Lower lobe of right lung (tissue), 2 donors: ENCODE results near the gene SETD5. TPM values are rescaled to one million over a fixed set of nuclear protein-coding genes. Genes with fewer than 3 reads are reported as not detected.
"Not testable (repeated sequence)": the region's sequence is repeated elsewhere in the genome, so short reads cannot be mapped to it uniquely, and the experiment has no call there.

Experiments
- ATAC-seq, 2 donors: fragments of 200-7000 bp; cut with Tn5 transposase; one replicate each; pipeline ENCODE4 v1.9.1; 2020 to 2022; ENCODE audit warnings: mild to moderate bottlenecking in 2 of 2, moderate library complexity in 2 of 2
- DNase-seq: peaks from one replicate; pipeline ENCODE4 v3.0.0-alpha.2; 2020
- H3K27ac ChIP-seq: fragments of 200-600 bp; one replicate; pipeline ENCODE4 v1.8.0; 2022
- H3K27me3 ChIP-seq: fragments of 200-600 bp; one replicate; pipeline ENCODE4 v1.8.0; 2022; ENCODE audit warnings: low read depth
- H3K36me3 ChIP-seq: fragments of 200-600 bp; one replicate; pipeline ENCODE4 v1.8.0; 2022; ENCODE audit warnings: mild to moderate bottlenecking
- H3K4me1 ChIP-seq: fragments of 200-600 bp; one replicate; pipeline ENCODE4 v1.8.0; 2022
- H3K4me3 ChIP-seq: fragments of 200-600 bp; one replicate; pipeline ENCODE4 v1.8.0; 2022; ENCODE audit warnings: mild to moderate bottlenecking
- H3K9me3 ChIP-seq: fragments of 200-600 bp; one replicate; pipeline ENCODE4 v1.8.0; 2022
- intact Hi-C: fragments of 100-400 bp; cut with DNase I; formaldehyde crosslinking; loops from one replicate; pipeline ENCODE4 v1.11.0; 2022
- total RNA-seq: library from RNA; stranded (reverse); fragmentation: NEBNext Ultra II Directional; extraction: Animal tissue kit (Norgen Biotek cat#: 25700); gene quantifications from one replicate; pipeline ENCODE4 v1.2.1, GENCODE V29; 2021
- TF ChIP-seq, protein P1 (sequence below): fragments of 200-600 bp; IDR thresholded peaks from one replicate; pipeline ENCODE4 v1.8.0; 2022; ENCODE audit warnings: antibody characterized with exemption, mild to moderate bottlenecking
- donor health status: DM: no; HTN: yes; CAD: no; lungs with severe emphysema.

The SETD5 gene
- total RNA-seq, 1 donor from 2014 or later = 116 TPM

DNA sequence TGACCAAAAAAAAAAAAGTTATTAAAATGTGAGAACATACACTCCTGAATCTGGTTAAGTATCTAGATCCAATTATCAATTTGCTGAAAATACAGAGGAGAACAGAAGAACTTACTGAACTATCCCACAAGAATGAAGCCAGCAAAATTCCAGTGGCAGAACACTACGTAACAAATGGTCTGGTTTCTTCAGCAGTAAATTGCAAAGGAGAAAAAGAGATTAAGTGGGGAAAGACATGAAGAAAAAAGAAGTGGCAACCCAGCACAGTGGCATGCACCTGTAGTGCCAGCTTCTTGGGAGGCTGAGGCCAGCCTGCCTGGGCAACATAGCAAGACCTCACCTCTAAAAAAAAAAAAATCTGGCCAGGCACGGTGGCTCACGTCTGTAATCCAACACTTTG lies 94.1 kb downstream of the SETD5 start:
- ATAC-seq = no peak
- no peak overlapping the region for H3K4me3 ChIP-seq
- DNase-seq = no peak
- no peak overlapping the region for H3K27ac ChIP-seq
- no peaks in the 10 kb centered on the region for H3K4me1 ChIP-seq
- TF ChIP-seq, protein P1, sequence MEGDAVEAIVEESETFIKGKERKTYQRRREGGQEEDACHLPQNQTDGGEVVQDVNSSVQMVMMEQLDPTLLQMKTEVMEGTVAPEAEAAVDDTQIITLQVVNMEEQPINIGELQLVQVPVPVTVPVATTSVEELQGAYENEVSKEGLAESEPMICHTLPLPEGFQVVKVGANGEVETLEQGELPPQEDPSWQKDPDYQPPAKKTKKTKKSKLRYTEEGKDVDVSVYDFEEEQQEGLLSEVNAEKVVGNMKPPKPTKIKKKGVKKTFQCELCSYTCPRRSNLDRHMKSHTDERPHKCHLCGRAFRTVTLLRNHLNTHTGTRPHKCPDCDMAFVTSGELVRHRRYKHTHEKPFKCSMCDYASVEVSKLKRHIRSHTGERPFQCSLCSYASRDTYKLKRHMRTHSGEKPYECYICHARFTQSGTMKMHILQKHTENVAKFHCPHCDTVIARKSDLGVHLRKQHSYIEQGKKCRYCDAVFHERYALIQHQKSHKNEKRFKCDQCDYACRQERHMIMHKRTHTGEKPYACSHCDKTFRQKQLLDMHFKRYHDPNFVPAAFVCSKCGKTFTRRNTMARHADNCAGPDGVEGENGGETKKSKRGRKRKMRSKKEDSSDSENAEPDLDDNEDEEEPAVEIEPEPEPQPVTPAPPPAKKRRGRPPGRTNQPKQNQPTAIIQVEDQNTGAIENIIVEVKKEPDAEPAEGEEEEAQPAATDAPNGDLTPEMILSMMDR = no peak
- H3K27me3 ChIP-seq = no peaks in the 10 kb centered on the region
- no peaks in the 10 kb centered on the region for H3K36me3 ChIP-seq
- H3K9me3 ChIP-seq = no peaks in the 10 kb centered on the region
- intact Hi-C loops = no loop called here

DNA sequence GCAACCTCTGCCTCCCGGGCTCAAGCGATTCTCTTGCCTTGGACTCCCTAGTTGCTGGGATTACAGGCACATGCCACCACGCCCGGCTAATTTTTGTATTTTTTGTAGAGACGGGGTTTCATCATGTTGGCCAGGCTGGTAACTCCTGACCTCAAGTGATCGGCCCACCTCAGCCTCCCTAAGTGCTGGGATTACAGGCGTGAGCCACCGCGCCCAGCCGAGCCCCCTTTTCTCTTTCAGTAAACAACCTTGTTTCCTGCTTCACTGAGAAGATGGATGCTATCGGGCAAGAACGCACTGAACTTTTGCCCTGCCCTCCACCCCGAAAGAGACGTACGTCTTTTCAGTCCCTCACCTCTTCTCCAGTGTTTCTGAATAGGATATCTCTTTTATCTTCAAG lies 96.6 kb downstream of the SETD5 start:
- H3K4me3 ChIP-seq, ATAC-seq, H3K27ac ChIP-seq, intact Hi-C loops, H3K9me3 ChIP-seq, H3K27me3 ChIP-seq, DNase-seq, H3K36me3 ChIP-seq, H3K4me1 ChIP-seq: not testable (repeated sequence)

DNA sequence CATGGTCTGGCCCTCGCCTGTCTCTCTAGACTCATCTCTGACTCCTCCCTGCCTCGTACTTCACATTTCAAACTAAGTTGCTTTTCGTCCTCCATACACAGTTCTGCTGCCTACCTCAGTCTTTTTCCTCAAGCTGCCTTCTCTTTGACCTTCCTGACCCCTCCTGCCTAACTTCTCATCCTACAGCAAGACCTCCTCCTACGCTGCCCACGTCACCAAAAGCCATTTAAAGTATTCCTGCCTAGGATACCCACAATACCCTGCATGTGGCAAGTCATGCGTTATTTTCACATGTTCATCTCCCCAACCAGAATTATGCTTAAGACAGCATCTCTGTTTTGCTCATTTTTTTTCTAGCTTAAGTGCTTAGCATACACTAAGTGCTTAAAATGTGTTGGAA lies 99.5 kb downstream of the SETD5 start:
- no peak for DNase-seq
- Histone ChIP-seq H3K9me3 (no peaks in the 10 kb centered on the region), H3K36me3 (no peaks in the 10 kb centered on the region), H3K27me3 (peaks cover 21% of the 10 kb centered on the region), H3K4me3 (no peak overlapping the region), H3K4me1 (peaks cover 10% of the 10 kb centered on the region), H3K27ac (no peak overlapping the region)
- TF ChIP-seq, protein P1 = no peak
- no peak for ATAC-seq
- intact Hi-C loops = no loop called here

DNA sequence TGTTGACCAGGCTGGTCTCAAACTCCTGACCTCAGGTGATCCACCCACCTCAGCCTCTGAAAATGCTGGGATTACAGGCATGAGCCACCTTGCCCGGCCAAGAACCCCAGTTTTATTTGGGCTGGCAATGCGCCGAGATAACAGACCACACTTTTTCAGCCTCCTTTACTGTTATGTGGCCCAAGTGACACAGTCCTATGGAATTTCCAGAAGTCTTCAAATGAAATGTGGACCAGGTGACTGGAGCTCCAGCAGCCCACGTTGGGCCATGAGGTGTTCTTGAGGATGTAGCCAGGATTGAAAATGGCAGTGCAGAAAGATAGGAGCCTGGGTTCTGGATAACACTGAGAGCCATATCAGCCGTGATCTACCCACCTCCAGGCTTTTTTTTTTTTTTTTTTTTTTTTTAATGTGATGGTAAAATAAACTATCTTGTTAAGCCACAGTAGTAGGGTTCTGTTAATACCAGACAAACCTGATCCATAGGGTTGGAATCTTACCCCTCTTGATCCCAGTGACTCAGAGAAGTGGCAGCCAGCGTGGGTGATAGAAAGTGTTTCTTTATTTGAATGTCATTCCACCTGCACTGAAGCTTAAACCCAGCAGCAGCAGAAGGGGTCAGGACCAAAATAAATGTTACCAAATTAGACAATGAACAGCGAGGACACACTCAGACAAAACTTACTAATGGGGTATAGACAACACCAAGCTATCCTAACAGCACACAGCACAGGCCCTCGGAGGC lies 100.6 kb downstream of the SETD5 start:
- ATAC-seq = no peak
- TF ChIP-seq, protein P1 = no peak

DNA sequence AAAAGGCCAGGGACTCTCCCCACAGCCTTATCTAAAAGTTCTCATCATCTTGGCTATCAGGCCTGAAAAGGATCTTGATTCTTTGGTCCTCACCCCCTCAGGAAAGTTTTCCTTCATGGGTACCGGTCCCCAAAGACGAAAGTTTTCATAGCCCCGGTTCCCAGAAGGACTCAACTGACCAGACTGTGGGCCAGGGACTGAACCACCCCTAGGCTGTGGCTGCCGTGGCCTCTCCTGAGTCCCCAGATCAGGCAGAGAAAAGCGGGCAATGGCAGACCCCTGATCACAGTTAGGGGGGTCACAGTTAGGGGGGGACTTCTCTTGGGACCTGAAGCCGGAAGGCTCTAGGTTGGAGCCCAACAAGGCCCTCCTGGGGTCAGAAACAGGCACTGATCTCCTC lies 101.4 kb downstream of the SETD5 start:
- ATAC-seq (no peak), DNase-seq (no peak)
- H3K4me3 ChIP-seq = no peak overlapping the region
- no peak overlapping the region for H3K27ac ChIP-seq
- TF ChIP-seq, protein P1 = no peak
- H3K4me1 ChIP-seq = peaks cover 10% of the 10 kb centered on the region
- H3K9me3 ChIP-seq = no peaks in the 10 kb centered on the region
- intact Hi-C loops = no loop called here
- no peaks in the 10 kb centered on the region for H3K36me3 ChIP-seq
- H3K27me3 ChIP-seq = peaks cover 27% of the 10 kb centered on the region

More for the DNA sequence above, 100.6 kb downstream of the SETD5 start:
- DNase-seq = no peak
- no peaks in the 10 kb centered on the region for H3K9me3 ChIP-seq
- H3K4me1 ChIP-seq = peaks cover 10% of the 10 kb centered on the region
- H3K27me3 ChIP-seq = peaks cover 26% of the 10 kb centered on the region
- H3K36me3 ChIP-seq = no peaks in the 10 kb centered on the region
- H3K27ac ChIP-seq = no peak overlapping the region
- H3K4me3 ChIP-seq = no peak overlapping the region
- intact Hi-C loops = no loop called here

DNA sequence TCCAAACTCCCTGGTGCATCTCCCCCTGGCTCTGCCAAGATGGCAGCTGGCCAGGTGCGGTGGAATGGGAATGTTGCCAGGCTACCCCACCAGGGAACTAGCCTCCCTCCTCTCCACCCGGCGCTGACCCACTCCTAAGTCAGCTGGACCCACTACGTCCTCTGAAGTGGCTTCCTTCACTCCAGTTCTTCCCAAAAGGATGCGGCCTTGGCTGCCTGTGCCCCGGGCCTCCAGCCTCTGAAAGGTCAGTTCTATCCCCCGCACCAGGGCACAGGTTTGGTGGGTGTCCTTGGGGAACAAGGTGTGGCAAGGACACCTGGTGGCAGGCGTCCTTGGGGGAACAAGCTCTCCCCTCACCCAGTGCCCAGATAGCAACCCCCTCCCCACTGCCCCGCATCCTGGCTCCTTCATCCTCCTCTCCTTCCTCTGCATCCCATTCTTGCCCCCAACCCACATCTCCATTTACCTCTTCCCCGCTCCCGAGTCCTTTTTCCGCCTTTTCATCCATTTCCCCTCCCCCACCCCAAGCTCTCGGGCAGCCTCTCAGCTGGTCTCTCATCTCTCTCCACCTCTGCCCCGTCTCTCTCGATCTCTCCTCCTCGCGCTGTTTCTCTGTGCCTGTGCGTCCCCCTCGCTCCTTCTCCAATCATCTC lies 102.2 kb downstream of the SETD5 start:
- intact Hi-C loops = no loop called here
- peaks cover 10% of the 10 kb centered on the region for H3K4me1 ChIP-seq
- DNase-seq = no peak
- H3K27ac ChIP-seq = no peak overlapping the region
- H3K36me3 ChIP-seq = no peaks in the 10 kb centered on the region
- ATAC-seq = no peak
- TF ChIP-seq, protein P1 = no peak
- H3K9me3 ChIP-seq = no peaks in the 10 kb centered on the region
- H3K27me3 ChIP-seq = peaks cover 27% of the 10 kb centered on the region
- no peak overlapping the region for H3K4me3 ChIP-seq
